Ovary (tissue), 9 donors: ENCODE data around the gene PTPRN2. TPM values are rescaled to one million over a fixed set of nuclear protein-coding genes. Genes with fewer than 3 reads are reported as not detected.
"Not testable (repeated sequence)": the region's sequence is repeated elsewhere in the genome, so short reads cannot be mapped to it uniquely, and the experiment has no call there.

Experiments
- DNase-seq, 5 donors: peaks; one replicate each; pipeline ENCODE4 v3.0.0-alpha.2; 2019 to 2020
- H3K27ac ChIP-seq, 2 donors: fragments of 200-600 bp; one replicate each; pipeline versions ENCODE4 v1.5.1 to v1.8.0; 2019 to 2022
- H3K27me3 ChIP-seq: fragments of 200-600 bp; one replicate; pipeline ENCODE4 v1.8.0; 2022
- H3K36me3 ChIP-seq: fragments of 200-600 bp; sonication (generic); one replicate; pipeline ENCODE4 v1.5.1; 2019
- H3K4me1 ChIP-seq: one replicate; pipeline ENCODE4 v1.8.1; 2013; ENCODE audit warnings: mild to moderate bottlenecking, moderate library complexity; ENCODE audit not compliant: insufficient read depth
- H3K4me3 ChIP-seq: fragments of 200-600 bp; sonication (generic); one replicate; pipeline ENCODE4 v1.5.1; 2017
- H3K9me3 ChIP-seq, 2 donors: fragments of 200-600 bp in 1 of 2; sonication (generic) in 1 of 2; one replicate each; pipeline versions ENCODE4 v1.5.1 to v1.8.1; 2013 to 2019; ENCODE audit warnings: mild to moderate bottlenecking in 1 of 2, moderate library complexity in 1 of 2
- CTCF ChIP-seq, 3 donors: fragments of 450-650 bp in 2 of 3; fragments of 200-600 bp in 1 of 3; IDR thresholded peaks; one replicate each; pipeline versions ENCODE4 v1.5.1 to v1.8.0; 2016 to 2022; ENCODE audit warnings: antibody characterized with exemption in 3 of 3, mild to moderate bottlenecking in 1 of 3
- EP300 ChIP-seq: sonication (generic); formaldehyde crosslinking; IDR thresholded peaks from one replicate; pipeline ENCODE4 v1.6.1; 2017; ENCODE audit warnings: antibody characterized with exemption
- POLR2A ChIP-seq: fragments of 450-650 bp; IDR thresholded peaks from one replicate; pipeline ENCODE4 v1.6.1; 2017; ENCODE audit warnings: antibody characterized with exemption, mild to moderate bottlenecking, moderate library complexity
- WGBS, 3 donors: extraction: QIAGEN DNeasy Blood & Tissue Kit in 1 of 3; methylation state at CpG; one replicate each; pipeline versions ENCODE4 v1.1.5 to v1.1.7; 2013 to 2017; 5-methylcytosine and 5-hydroxymethylcytosine counted together
- intact Hi-C, 4 donors: fragments of 100-400 bp; cut with DNase I; formaldehyde crosslinking; loops; one replicate each; pipeline versions ENCODE4 v1.11.0 to v1.15.1; 2022 to 2023
- polyA plus RNA-seq, 2 donors: library from polyadenylated mRNA; stranded (reverse); fragments of 200-250 nt in 1 of 2; fragments of 350-450 nt in 1 of 2; fragmentation: Illumina TruSeq in 1 of 2; extraction: RNeasy Lipid Tissue Mini Kit (QIAGEN cat#74804) in 1 of 2; gene quantifications; one replicate each; pipeline ENCODE4 v1.2.3, GENCODE V29; 2013 to 2014
- total RNA-seq, 7 donors: library from RNA; depleted of rRNA in 2 of 7; stranded (reverse); fragments of >200 nt in 2 of 7; fragmentation: NEBNext Ultra II Directional in 3 of 7; extraction: Animal tissue kit (Norgen Biotek cat#: 25700) in 3 of 7; gene quantifications; one replicate each; pipeline versions ENCODE4 v1.1.0 to v1.2.4, GENCODE V29; 2016 to 2023
- donor health status: DM: no; HTN: no; CAD: no; lungs with moderate emphysema.
- donor health status: DM: no; HTN: no; CAD: no.
- donor health status: Bipolar disorder and iron deficiency.
- donor health status: DM: yes; HTN: yes; CAD: no.
- donor health status: DM: no; HTN: no; CAD: no.
- donor health status: DM: yes; HTN: yes; CAD: no.

Gene PTPRN2
- total and polyA plus RNA-seq, 9 donors = 3.5 to 11.1 (median 5.9) TPM

- no peaks in the 10 kb centered on the region for H3K4me1 ChIP-seq
- H3K9me3 ChIP-seq = no peaks in the 10 kb centered on the region
- H3K27me3 ChIP-seq = no peaks in the 10 kb centered on the region
- TF ChIP-seq POLR2A (no peak), EP300 (no peak), CTCF (IDR thresholded peaks at IDR 0.05) (no peak)
- 76 to 84% (median 81%) methylated on average over 12 of the region's 12 CpGs for WGBS, 3 donors
- DNase-seq = peak in 1 of 5 donors; percentile 6
- no peak overlapping the region for H3K4me3 ChIP-seq
- H3K36me3 ChIP-seq = no peaks in the 10 kb centered on the region
- intact Hi-C loops = loop anchor here in 1 of 4 donors (10.0 kb wide), 1 partner anchor 56 kb away; no protein-coding TSS in a partner anchor
- no peak overlapping the region for H3K27ac ChIP-seq
These were observed 237.3 kb downstream of the PTPRN2 start for GRCh38 chr7:158350166-158350900.

GRCh38 chr7:158348446-158348845 is 239.2 kb downstream of the PTPRN2 start:
- no peak overlapping the region for H3K27ac ChIP-seq
- H3K4me3 ChIP-seq = no peak overlapping the region
- WGBS, 3 donors = 68 to 90% (median 78%) methylated on average over 3 of the region's 3 CpGs
- no peaks in the 10 kb centered on the region for H3K4me1 ChIP-seq
- intact Hi-C loops = no loop called here
- TF ChIP-seq CTCF (IDR thresholded peaks at IDR 0.05) (no peak), EP300 (no peak), POLR2A (no peak)
- H3K9me3 ChIP-seq = no peaks in the 10 kb centered on the region
- peak in 1 of 5 donors; percentile 7 for DNase-seq
- H3K36me3 ChIP-seq = no peaks in the 10 kb centered on the region
- no peaks in the 10 kb centered on the region for H3K27me3 ChIP-seq

GRCh38 chr7:158348039-158348438 is 239.6 kb downstream of the PTPRN2 start:
- 81 to 88% (median 83%) methylated on average over 4 of the region's 4 CpGs for WGBS, 3 donors
- H3K27ac ChIP-seq, H3K9me3 ChIP-seq, H3K36me3 ChIP-seq, H3K4me1 ChIP-seq, H3K27me3 ChIP-seq, H3K4me3 ChIP-seq, intact Hi-C loops, DNase-seq: not testable (repeated sequence)

- WGBS, 3 donors = 46 to 55% (median 52%) methylated on average over 6 of the region's 6 CpGs
These were observed 241.9 kb downstream of the PTPRN2 start for GRCh38 chr7:158345731-158346130.

More at GRCh38 chr7:158345731-158346130, 241.9 kb downstream of the PTPRN2 start:
- intact Hi-C loops = no loop called here
- no peak for TF ChIP-seq POLR2A
- TF ChIP-seq EP300 = no peak
- TF ChIP-seq CTCF (IDR thresholded peaks at IDR 0.05) = no peak
- DNase-seq = peak in 1 of 5 donors; percentile 1
- Histone ChIP-seq H3K4me3 (no peak overlapping the region), H3K4me1 (no peaks in the 10 kb centered on the region), H3K27ac (no peak overlapping the region), H3K36me3 (no peaks in the 10 kb centered on the region), H3K27me3 (no peaks in the 10 kb centered on the region), H3K9me3 (no peaks in the 10 kb centered on the region)
